Liver (tissue), 9 donors: ENCODE data around the gene NDUFS2. TPM values are rescaled to one million over a fixed set of nuclear protein-coding genes. Genes with fewer than 3 reads are reported as not detected.

ENCODE experiments used
- DNase-seq: peaks from one replicate; pipeline ENCODE4 v3.0.0-alpha.2; 2017; ENCODE audit warnings: low spot score
- H3K27ac ChIP-seq, 2 donors: one replicate each; pipeline ENCODE4 v1.7.0; 2013; ENCODE audit warnings: inconsistent platforms in 2 of 2, low read length in 2 of 2, control low read depth in 1 of 2, low read depth in 1 of 2, mild to moderate bottlenecking in 1 of 2
- H3K27me3 ChIP-seq, 4 donors: one replicate each; pipeline versions ENCODE4 v1.6.1 to v1.7.0; 2013; ENCODE audit warnings: low read length in 3 of 4, inconsistent platforms in 1 of 4, mild to moderate bottlenecking in 1 of 4, moderate library complexity in 1 of 4; ENCODE audit not compliant: control insufficient read depth in 4 of 4, insufficient read depth in 4 of 4
- H3K36me3 ChIP-seq, 4 donors: one replicate each; pipeline versions ENCODE4 v1.6.1 to v1.7.0; 2013; ENCODE audit warnings: low read length in 3 of 4, mild to moderate bottlenecking in 3 of 4, low read depth in 1 of 4, moderate library complexity in 1 of 4; ENCODE audit not compliant: control insufficient read depth in 4 of 4, insufficient read depth in 3 of 4
- H3K4me1 ChIP-seq, 4 donors: one replicate each; pipeline versions ENCODE4 v1.6.1 to v1.7.0; 2013; ENCODE audit warnings: low read length in 3 of 4, mild to moderate bottlenecking in 3 of 4, moderate library complexity in 1 of 4; ENCODE audit not compliant: control insufficient read depth in 4 of 4, insufficient read depth in 4 of 4
- H3K4me3 ChIP-seq, 3 donors: one replicate each; pipeline versions ENCODE4 v1.6.1 to v1.7.0; 2013; ENCODE audit warnings: low read length in 3 of 3, control low read depth in 1 of 3, low read depth in 1 of 3, mild to moderate bottlenecking in 1 of 3
- H3K9ac ChIP-seq, 2 donors: one replicate each; pipeline ENCODE4 v1.7.0; 2013; ENCODE audit warnings: low read length in 2 of 2, mild to moderate bottlenecking in 2 of 2, moderate library complexity in 2 of 2, control low read depth in 1 of 2, low read depth in 1 of 2
- H3K9me3 ChIP-seq, 4 donors: one replicate each; pipeline versions ENCODE4 v1.6.1 to v1.7.0; 2013; ENCODE audit warnings: low read length in 3 of 4; ENCODE audit not compliant: control insufficient read depth in 4 of 4
- EGR1 ChIP-seq, 2 donors: IDR thresholded peaks; 2 replicates each; pipeline ENCODE4 v1.6.1; 2016 to 2018; ENCODE audit warnings: antibody characterized with exemption in 2 of 2, low read depth in 2 of 2
- FOXA1 ChIP-seq: IDR thresholded peaks from 2 replicates; pipeline ENCODE4 v1.6.1; 2016; ENCODE audit warnings: antibody characterized with exemption
- FOXA2 ChIP-seq: IDR thresholded peaks from 2 replicates; pipeline ENCODE4 v1.6.1; 2016; ENCODE audit warnings: antibody characterized with exemption
- GABPA ChIP-seq, 2 donors: IDR thresholded peaks in 1 of 2; conservative IDR thresholded peaks in 1 of 2; 2 replicates each; pipeline ENCODE4 v1.6.1; 2016; ENCODE audit warnings: antibody characterized with exemption in 2 of 2, mild to moderate bottlenecking in 1 of 2, moderate library complexity in 1 of 2
- HNF4A ChIP-seq, 2 donors: conservative IDR thresholded peaks; 2 replicates each; pipeline ENCODE4 v1.6.1; 2016; ENCODE audit warnings: antibody characterized with exemption in 2 of 2, mild to moderate bottlenecking in 2 of 2
- HNF4G ChIP-seq: IDR thresholded peaks from 2 replicates; pipeline ENCODE4 v1.6.1; 2016; ENCODE audit warnings: antibody characterized with exemption
- NR2F2 ChIP-seq: IDR thresholded peaks from 2 replicates; pipeline ENCODE4 v1.6.1; 2016; ENCODE audit warnings: antibody characterized with exemption
- RAD21 ChIP-seq, 2 donors: IDR thresholded peaks; 2 replicates each; pipeline ENCODE4 v1.6.1; 2016; ENCODE audit warnings: antibody characterized with exemption in 2 of 2, mild to moderate bottlenecking in 2 of 2
- RXRA ChIP-seq, 2 donors: IDR thresholded peaks; 2 replicates each; pipeline ENCODE4 v1.6.1; 2017 to 2018; ENCODE audit warnings: antibody characterized with exemption in 2 of 2, mild to moderate bottlenecking in 1 of 2
- TAF1 ChIP-seq: conservative IDR thresholded peaks from 2 replicates; pipeline ENCODE4 v1.6.1; 2016; ENCODE audit warnings: antibody characterized with exemption, mild to moderate bottlenecking
- YY1 ChIP-seq: IDR thresholded peaks from 2 replicates; pipeline ENCODE4 v1.6.1; 2016; ENCODE audit warnings: antibody characterized with exemption, mild to moderate bottlenecking
- WGBS: extraction: QIAGEN DNeasy Blood & Tissue Kit; methylation state at CpG from one replicate; pipeline ENCODE4 v1.1.7; 2013; 5-methylcytosine and 5-hydroxymethylcytosine counted together
- polyA plus RNA-seq, 2 donors: library from polyadenylated mRNA; stranded (reverse) in 1 of 2; unstranded in 1 of 2; fragments of 200-250 nt in 1 of 2; fragments of >200 nt in 1 of 2; fragmentation: Nextera tagmentation in 1 of 2; extraction: Ambion mirVana in 1 of 2; gene quantifications; one replicate each; pipeline versions ENCODE4 v1.2.1 to v1.2.3, GENCODE V29; 2013 to 2015
- total RNA-seq, 2 donors: library from RNA; depleted of rRNA; stranded (reverse); fragments of >200 nt; gene quantifications; one replicate each; pipeline ENCODE4 v1.2.3, GENCODE V29; 2014
- TF ChIP-seq, protein P1 (sequence below): IDR thresholded peaks from 2 replicates; pipeline ENCODE4 v1.6.1; 2016; ENCODE audit warnings: antibody characterized with exemption
- TF ChIP-seq, protein P2 (sequence below): IDR thresholded peaks from 2 replicates; pipeline ENCODE4 v1.6.1; 2016; ENCODE audit warnings: antibody characterized with exemption, mild to moderate bottlenecking
- TF ChIP-seq, protein P3 (sequence below): fragments of 150-350 bp; IDR thresholded peaks from 2 replicates; pipeline ENCODE4 v1.5.1; 2017; ENCODE audit warnings: improper control_type of control experiment, low read depth, low read length; ENCODE audit not compliant: missing input control
- TF ChIP-seq, protein P4 (sequence below): IDR thresholded peaks from 2 replicates; pipeline ENCODE4 v1.6.1; 2016; ENCODE audit warnings: antibody characterized with exemption
- TF ChIP-seq, protein P5 (sequence below): IDR thresholded peaks from 2 replicates; pipeline ENCODE4 v1.6.1; 2016; ENCODE audit warnings: antibody characterized with exemption
- donor health status: healthy.
- donor health status: healthy.
- donor health status: healthy.
- donor health status: healthy.
- donor health status: healthy.

Gene NDUFS2
- total and polyA plus RNA-seq, 4 donors = 93.3 to 167 (median 120) TPM

DNA sequence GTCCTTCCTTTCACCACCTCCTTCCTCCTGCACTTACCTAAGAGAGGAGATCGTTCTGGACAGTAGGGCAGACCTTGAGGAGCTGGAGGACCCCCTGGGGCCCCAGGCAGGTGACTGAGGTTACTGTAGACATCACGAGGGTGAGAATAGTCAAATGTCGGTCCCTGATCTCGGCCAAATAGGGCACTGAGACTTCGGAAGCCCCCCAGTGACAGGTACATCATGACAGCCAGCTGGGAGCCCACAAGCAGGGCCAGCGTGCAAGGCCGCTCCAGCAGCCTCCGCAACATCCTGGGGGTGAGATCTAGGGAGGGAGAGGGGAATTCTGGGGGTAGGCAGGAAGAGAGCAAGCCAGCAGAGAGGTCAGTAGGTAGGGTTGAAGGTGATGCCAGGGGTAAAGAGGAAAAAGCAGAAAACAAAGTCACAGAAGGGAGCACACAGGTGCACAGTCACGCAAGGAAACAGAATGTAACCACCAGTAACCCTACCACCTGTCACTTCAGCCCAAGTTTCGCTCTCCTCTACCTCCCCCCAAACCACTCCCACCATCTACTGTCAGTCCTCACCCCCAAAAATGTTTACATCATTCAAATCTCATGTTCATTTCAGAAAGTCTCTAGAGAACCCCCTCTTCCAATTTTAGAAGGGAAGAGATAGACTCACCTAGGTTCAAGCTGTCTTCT, 26.3 kb upstream of the NDUFS2 start:
- Histone ChIP-seq H3K4me3 (peak overlapping the region in 1 of 3 donors; percentile 80), H3K9me3 (no peaks in the 10 kb centered on the region), H3K4me1 (peaks cover 0 to 31% (median 26%) of the 10 kb centered on the region in 4 donors), H3K9ac (peak overlapping the region; percentile 46 to 95), H3K27ac (peak overlapping the region in 1 of 2 donors; percentile 95), H3K27me3 (no peaks in the 10 kb centered on the region), H3K36me3 (peaks cover 2 to 36% (median 25%) of the 10 kb centered on the region in 4 donors)
- WGBS = 94% methylated on average over 10 of the region's 10 CpGs
- DNase-seq = no peak
- no peak for TF ChIP-seq FOXA1
- TF ChIP-seq, protein P1, sequence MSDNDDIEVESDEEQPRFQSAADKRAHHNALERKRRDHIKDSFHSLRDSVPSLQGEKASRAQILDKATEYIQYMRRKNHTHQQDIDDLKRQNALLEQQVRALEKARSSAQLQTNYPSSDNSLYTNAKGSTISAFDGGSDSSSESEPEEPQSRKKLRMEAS = no peak
- TF ChIP-seq TAF1 = no peak

DNA sequence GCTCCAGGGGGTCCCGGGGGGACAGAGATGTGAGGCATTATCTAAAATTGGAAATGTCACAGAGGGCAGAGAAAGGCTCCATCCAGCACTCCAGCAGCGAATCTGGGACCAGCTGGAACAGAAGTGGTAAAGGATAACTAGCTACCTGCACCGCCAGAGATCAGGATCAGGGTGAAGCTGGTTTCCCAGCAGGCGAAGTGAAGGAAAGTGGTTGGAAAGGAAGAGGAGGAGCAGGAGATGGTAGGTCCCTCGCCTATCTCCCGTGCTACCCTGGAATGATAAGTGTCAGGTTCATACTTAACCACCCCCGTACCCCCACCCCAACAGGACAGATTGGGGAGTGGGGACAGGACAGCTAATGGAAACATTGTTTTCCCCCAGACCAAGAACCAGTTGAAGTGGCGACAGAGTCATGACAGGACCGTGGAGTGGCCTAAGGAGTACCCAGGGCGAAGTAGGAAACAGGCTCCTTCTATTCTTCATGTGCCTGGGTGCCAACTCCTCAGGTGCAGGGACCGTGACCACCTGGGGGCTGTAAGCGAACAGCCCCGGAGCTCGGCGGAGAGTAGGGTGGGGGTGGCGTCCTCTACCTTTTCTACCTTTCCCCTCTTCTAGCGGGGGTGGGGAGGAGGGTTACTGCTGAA, 25.6 kb upstream of the NDUFS2 start:
- TF ChIP-seq, protein P1 = no peak
- no peak for TF ChIP-seq FOXA2
- Histone ChIP-seq H3K27ac (peak overlapping the region; percentile 92 to 95), H3K9ac (peak overlapping the region; percentile 46 to 95), H3K36me3 (peaks cover 1 to 29% (median 20%) of the 10 kb centered on the region in 4 donors), H3K9me3 (no peaks in the 10 kb centered on the region), H3K27me3 (no peaks in the 10 kb centered on the region), H3K4me1 (peaks cover 0 to 31% (median 26%) of the 10 kb centered on the region in 4 donors), H3K4me3 (peak overlapping the region; percentile 70 to 98 (median 80))
- 25% methylated on average over 17 of the region's 17 CpGs for WGBS
- DNase-seq = no peak

DNA sequence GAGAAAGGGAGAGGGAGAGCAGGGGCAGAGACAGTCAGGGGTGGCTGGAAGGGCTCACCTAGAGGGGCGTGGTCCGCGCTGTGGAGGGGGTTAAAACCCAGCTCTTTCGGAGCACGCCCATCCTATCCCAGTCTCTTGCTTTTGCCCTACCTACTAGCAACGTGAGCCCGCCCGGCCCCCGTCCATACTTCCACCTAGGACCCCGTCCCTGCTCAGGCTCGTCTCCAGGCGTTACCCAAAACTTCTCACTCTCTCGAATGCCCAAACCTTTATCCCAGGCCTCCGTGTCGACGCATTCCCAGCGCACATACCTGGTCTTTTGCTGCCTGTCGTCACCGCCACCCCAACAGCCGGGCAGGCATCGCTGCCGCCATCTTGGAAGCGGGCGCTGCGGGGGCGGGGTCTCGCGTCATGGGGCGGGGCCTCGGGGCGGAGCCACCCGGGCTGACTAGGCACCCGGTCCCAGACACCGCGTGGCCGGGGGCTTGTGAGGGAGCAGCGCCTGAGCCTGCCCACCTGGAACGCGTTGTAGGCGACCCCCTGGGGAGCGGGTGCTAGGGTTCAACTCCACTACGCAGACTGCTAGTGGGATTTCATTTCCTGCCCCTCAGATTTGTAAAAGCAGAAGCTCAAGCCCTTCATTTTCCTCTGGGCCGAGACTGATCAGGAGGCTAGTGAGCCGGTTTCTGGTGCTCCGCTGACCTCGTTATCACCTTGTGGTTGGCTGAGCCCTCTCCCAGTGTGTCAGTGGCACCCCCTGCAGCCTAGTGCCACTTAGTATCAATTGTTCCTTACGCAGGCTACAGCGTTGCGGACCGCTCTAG, 24.8 kb upstream of the NDUFS2 start, which contains the start of gene B4GALT3:
TSS of gene B4GALT3 (minus strand) at position 396 of the 824 bp plus-strand sequence. CDS start 1,447 bp downstream, outside the sequence.
- Histone ChIP-seq H3K27me3 (no peaks in the 10 kb centered on the region), H3K36me3 (peaks cover 0 to 23% (median 15%) of the 10 kb centered on the region in 4 donors), H3K4me1 (peaks cover 0 to 31% (median 26%) of the 10 kb centered on the region in 4 donors), H3K9me3 (no peaks in the 10 kb centered on the region), H3K4me3 (peak within 1 kb of the TSS; percentile 70 to 98 (median 80)), H3K9ac (peak within 1 kb of the TSS; percentile 82 to 96), H3K27ac (peak within 1 kb of the TSS; percentile 92 to 95)
- peak; percentile 99 for DNase-seq
- 1% methylated on average over 50 of the region's 50 CpGs for WGBS
- TF ChIP-seq, protein P2, sequence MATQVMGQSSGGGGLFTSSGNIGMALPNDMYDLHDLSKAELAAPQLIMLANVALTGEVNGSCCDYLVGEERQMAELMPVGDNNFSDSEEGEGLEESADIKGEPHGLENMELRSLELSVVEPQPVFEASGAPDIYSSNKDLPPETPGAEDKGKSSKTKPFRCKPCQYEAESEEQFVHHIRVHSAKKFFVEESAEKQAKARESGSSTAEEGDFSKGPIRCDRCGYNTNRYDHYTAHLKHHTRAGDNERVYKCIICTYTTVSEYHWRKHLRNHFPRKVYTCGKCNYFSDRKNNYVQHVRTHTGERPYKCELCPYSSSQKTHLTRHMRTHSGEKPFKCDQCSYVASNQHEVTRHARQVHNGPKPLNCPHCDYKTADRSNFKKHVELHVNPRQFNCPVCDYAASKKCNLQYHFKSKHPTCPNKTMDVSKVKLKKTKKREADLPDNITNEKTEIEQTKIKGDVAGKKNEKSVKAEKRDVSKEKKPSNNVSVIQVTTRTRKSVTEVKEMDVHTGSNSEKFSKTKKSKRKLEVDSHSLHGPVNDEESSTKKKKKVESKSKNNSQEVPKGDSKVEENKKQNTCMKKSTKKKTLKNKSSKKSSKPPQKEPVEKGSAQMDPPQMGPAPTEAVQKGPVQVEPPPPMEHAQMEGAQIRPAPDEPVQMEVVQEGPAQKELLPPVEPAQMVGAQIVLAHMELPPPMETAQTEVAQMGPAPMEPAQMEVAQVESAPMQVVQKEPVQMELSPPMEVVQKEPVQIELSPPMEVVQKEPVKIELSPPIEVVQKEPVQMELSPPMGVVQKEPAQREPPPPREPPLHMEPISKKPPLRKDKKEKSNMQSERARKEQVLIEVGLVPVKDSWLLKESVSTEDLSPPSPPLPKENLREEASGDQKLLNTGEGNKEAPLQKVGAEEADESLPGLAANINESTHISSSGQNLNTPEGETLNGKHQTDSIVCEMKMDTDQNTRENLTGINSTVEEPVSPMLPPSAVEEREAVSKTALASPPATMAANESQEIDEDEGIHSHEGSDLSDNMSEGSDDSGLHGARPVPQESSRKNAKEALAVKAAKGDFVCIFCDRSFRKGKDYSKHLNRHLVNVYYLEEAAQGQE = peak; percentile 8
- TF ChIP-seq, protein P3, sequence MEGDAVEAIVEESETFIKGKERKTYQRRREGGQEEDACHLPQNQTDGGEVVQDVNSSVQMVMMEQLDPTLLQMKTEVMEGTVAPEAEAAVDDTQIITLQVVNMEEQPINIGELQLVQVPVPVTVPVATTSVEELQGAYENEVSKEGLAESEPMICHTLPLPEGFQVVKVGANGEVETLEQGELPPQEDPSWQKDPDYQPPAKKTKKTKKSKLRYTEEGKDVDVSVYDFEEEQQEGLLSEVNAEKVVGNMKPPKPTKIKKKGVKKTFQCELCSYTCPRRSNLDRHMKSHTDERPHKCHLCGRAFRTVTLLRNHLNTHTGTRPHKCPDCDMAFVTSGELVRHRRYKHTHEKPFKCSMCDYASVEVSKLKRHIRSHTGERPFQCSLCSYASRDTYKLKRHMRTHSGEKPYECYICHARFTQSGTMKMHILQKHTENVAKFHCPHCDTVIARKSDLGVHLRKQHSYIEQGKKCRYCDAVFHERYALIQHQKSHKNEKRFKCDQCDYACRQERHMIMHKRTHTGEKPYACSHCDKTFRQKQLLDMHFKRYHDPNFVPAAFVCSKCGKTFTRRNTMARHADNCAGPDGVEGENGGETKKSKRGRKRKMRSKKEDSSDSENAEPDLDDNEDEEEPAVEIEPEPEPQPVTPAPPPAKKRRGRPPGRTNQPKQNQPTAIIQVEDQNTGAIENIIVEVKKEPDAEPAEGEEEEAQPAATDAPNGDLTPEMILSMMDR = peak; percentile 19
- TF ChIP-seq EGR1 (IDR thresholded peaks at IDR 0.05; ENCODE audit: low read depth in 2 of 2) (peak; percentile 87 to 94), RAD21 (IDR thresholded peaks at IDR 0.05) (peak; percentile 47 to 55), FOXA2 (no peak), HNF4G (no peak), GABPA (IDR thresholded peaks at IDR 0.05 in 1 of 2, conservative IDR thresholded peaks at IDR 0.05 in 1 of 2) (no peak), NR2F2 (peak; percentile 39), RXRA (IDR thresholded peaks at IDR 0.05) (peak; percentile 66 to 70), FOXA1 (no peak), YY1 (peak; percentile 99), HNF4A (conservative IDR thresholded peaks at IDR 0.05) (peak; percentile 13 to 43), TAF1 (no peak)
- TF ChIP-seq, protein P4, sequence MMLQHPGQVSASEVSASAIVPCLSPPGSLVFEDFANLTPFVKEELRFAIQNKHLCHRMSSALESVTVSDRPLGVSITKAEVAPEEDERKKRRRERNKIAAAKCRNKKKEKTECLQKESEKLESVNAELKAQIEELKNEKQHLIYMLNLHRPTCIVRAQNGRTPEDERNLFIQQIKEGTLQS = no peak
- TF ChIP-seq, protein P5, sequence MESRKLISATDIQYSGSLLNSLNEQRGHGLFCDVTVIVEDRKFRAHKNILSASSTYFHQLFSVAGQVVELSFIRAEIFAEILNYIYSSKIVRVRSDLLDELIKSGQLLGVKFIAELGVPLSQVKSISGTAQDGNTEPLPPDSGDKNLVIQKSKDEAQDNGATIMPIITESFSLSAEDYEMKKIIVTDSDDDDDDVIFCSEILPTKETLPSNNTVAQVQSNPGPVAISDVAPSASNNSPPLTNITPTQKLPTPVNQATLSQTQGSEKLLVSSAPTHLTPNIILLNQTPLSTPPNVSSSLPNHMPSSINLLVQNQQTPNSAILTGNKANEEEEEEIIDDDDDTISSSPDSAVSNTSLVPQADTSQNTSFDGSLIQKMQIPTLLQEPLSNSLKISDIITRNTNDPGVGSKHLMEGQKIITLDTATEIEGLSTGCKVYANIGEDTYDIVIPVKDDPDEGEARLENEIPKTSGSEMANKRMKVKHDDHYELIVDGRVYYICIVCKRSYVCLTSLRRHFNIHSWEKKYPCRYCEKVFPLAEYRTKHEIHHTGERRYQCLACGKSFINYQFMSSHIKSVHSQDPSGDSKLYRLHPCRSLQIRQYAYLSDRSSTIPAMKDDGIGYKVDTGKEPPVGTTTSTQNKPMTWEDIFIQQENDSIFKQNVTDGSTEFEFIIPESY = no peak
